OCI-LY1 (cell line): ENCODE results near the gene OR52K1.

Experiments
- H2AFZ ChIP-seq: fragments of 200-600 bp; sonication (generic), shearing (Covaris generic); 2 replicates; pipeline ENCODE4 v1.6.0; 2014; ENCODE audit warnings: antibody characterized with exemption, mild to moderate bottlenecking, low read length
- H3F3A ChIP-seq: fragments of 200-600 bp; sonication (generic), shearing (Covaris generic); 2 replicates; pipeline ENCODE4 v1.6.0; 2014; ENCODE audit warnings: mild to moderate bottlenecking, antibody characterized with exemption, low read length, moderate library complexity; ENCODE audit not compliant: insufficient read depth
- H3K27ac ChIP-seq: fragments of 200-600 bp; sonication (generic); 2 replicates; pipeline ENCODE4 v1.5.1; 2014; ENCODE audit warnings: low read length, mixed run types, mild to moderate bottlenecking, low read depth; ENCODE audit not compliant: poor library complexity, severe bottlenecking
- H3K27me3 ChIP-seq: fragments of 200-600 bp; sonication (generic); 2 replicates; pipeline ENCODE4 v1.6.0; 2014; ENCODE audit warnings: antibody characterized with exemption, mild to moderate bottlenecking, low read length, moderate library complexity; ENCODE audit not compliant: insufficient read depth
- H3K36me3 ChIP-seq: fragments of 200-600 bp; sonication (generic); 2 replicates; pipeline ENCODE4 v1.6.1; 2014; ENCODE audit warnings: mild to moderate bottlenecking, antibody characterized with exemption, low read length, moderate library complexity, mixed read lengths; ENCODE audit not compliant: insufficient read depth
- H3K4me1 ChIP-seq: fragments of 200-600 bp; sonication (generic); 2 replicates; pipeline ENCODE4 v1.5.1; 2014; ENCODE audit warnings: mild to moderate bottlenecking, low read length, moderate library complexity; ENCODE audit not compliant: insufficient read depth, severe bottlenecking
- H3K4me2 ChIP-seq: fragments of 200-600 bp; sonication (generic), shearing (Covaris generic); 2 replicates; pipeline ENCODE4 v1.6.1; 2014; ENCODE audit warnings: low read length
- H3K4me3 ChIP-seq: fragments of 200-600 bp; sonication (generic); 2 replicates; pipeline ENCODE4 v1.5.1; 2014; ENCODE audit warnings: low read length, low read depth, mild to moderate bottlenecking, mixed read lengths; ENCODE audit not compliant: poor library complexity, severe bottlenecking
- H3K79me2 ChIP-seq: fragments of 200-600 bp; shearing (Covaris generic); 2 replicates; pipeline ENCODE4 v1.6.1; 2016; ENCODE audit warnings: mixed run types, low read length, mixed read lengths; ENCODE audit not compliant: insufficient read depth
- H3K9ac ChIP-seq: fragments of 200-600 bp; sonication (generic), shearing (Covaris generic); 2 replicates; pipeline ENCODE4 v1.6.1; 2014; ENCODE audit warnings: mild to moderate bottlenecking, low read length, mixed read lengths
- H3K9me2 ChIP-seq: fragments of 200-600 bp; sonication (generic), shearing (Covaris generic); 2 replicates; pipeline ENCODE4 v1.6.1; 2014; ENCODE audit warnings: low read depth, mild to moderate bottlenecking, low read length, mixed read lengths
- H3K9me3 ChIP-seq: fragments of 200-600 bp; shearing (Covaris generic); 2 replicates; pipeline ENCODE4 v1.6.1; 2014; ENCODE audit warnings: low read length, mixed read lengths
- H4K20me1 ChIP-seq: fragments of 200-600 bp; sonication (generic), shearing (Covaris generic); 2 replicates; pipeline ENCODE4 v1.6.0; 2016; ENCODE audit warnings: mild to moderate bottlenecking, low read length; ENCODE audit not compliant: insufficient read depth
- CTCF ChIP-seq: fragments of 200-600 bp; sonication (generic), shearing (Covaris generic); IDR thresholded peaks from 2 replicates; pipeline ENCODE4 v1.5.1; 2017; ENCODE audit warnings: mild to moderate bottlenecking, antibody characterized with exemption, low read length, moderate library complexity, mixed read lengths
- EZH2 ChIP-seq: fragments of 200-600 bp; sonication (generic), shearing (Covaris generic); IDR thresholded peaks from 2 replicates; pipeline ENCODE4 v1.8.0; 2017; ENCODE audit warnings: borderline replicate concordance, mixed run types, mild to moderate bottlenecking, antibody characterized with exemption, low read length, moderate library complexity, mixed read lengths

Gene OR52K1

GRCh38 chr11:4541071-4541470, 58.6 kb downstream of the OR52K1 start:
- no peak for TF ChIP-seq CTCF
- TF ChIP-seq EZH2 = no peak
- Histone ChIP-seq H3K9ac (no peak overlapping the region), H3K9me3 (no peaks in the 10 kb centered on the region), H3K9me2 (no peaks in the 10 kb centered on the region), H3K36me3 (no peaks in the 10 kb centered on the region), H3K27me3 (no peaks in the 10 kb centered on the region), H3K4me1 (no peaks in the 10 kb centered on the region), H4K20me1 (no peaks in the 10 kb centered on the region), H3K4me2 (no peak overlapping the region), H3K27ac (no peak overlapping the region), H3F3A (no peaks in the 10 kb centered on the region), H3K4me3 (no peak overlapping the region), H2AFZ (no peak overlapping the region), H3K79me2 (no peaks in the 10 kb centered on the region)
